Measurements from ENCODE around the gene INTS6L.
"Not testable (repeated sequence)": the region's sequence is repeated elsewhere in the genome, so short reads cannot be mapped to it uniquely, and the experiment has no call there.

The INTS6L gene

GRCh38 chrX:135544338-135544948 lies 24.0 kb downstream of the INTS6L start:
- H3K4me3 ChIP-seq (ENCODE audit: low read depth, low read length), result no peak overlapping the region
- no peaks in the 10 kb centered on the region for H3K36me3 ChIP-seq (ENCODE audit: control insufficient read depth, insufficient read depth, low read length)
- peaks cover 4% of the 10 kb centered on the region for H3K4me1 ChIP-seq (ENCODE audit: control insufficient read depth, insufficient read depth, low read length)
- H3K27me3 ChIP-seq (ENCODE audit: control insufficient read depth, insufficient read depth, low read length), result no peaks in the 10 kb centered on the region; the same call in 1 of the 2 replicates
- H3K9ac ChIP-seq (ENCODE audit: low read length), result no peak overlapping the region
- H3K9me3 ChIP-seq (ENCODE audit: control insufficient read depth, insufficient read depth, low read depth, low read length), result no peaks in the 10 kb centered on the region
- H3K27ac ChIP-seq (ENCODE audit: low read depth, low read length), result no peak overlapping the region

GRCh38 chrX:135547767-135548166 lies 27.3 kb downstream of the INTS6L start:
- Histone ChIP-seq H3K9me3 (ENCODE audit: control insufficient read depth, insufficient read depth, low read depth, low read length) (no peaks in the 10 kb centered on the region), H3K36me3 (ENCODE audit: control insufficient read depth, insufficient read depth, low read length) (peaks cover 7% of the 10 kb centered on the region; the same call in 1 of the 2 replicates), H3K27ac (ENCODE audit: low read depth, low read length) (no peak overlapping the region; the same call in 1 of the 2 replicates), H3K27me3 (ENCODE audit: control insufficient read depth, insufficient read depth, low read length) (no peaks in the 10 kb centered on the region), H3K4me1 (ENCODE audit: control insufficient read depth, insufficient read depth, low read length) (peaks cover 4% of the 10 kb centered on the region), H3K9ac (ENCODE audit: low read length) (no peak overlapping the region), H3K4me3 (ENCODE audit: low read depth, low read length) (no peak overlapping the region)

- peaks cover 4% of the 10 kb centered on the region for H3K4me1 ChIP-seq (ENCODE audit: control insufficient read depth, insufficient read depth, low read length)
- no peak overlapping the region for H3K9ac ChIP-seq (ENCODE audit: low read length)
- H3K4me3 ChIP-seq (ENCODE audit: low read depth, low read length), result no peak overlapping the region
- H3K27me3 ChIP-seq (ENCODE audit: control insufficient read depth, insufficient read depth, low read length), result no peaks in the 10 kb centered on the region
- H3K36me3 ChIP-seq (ENCODE audit: control insufficient read depth, insufficient read depth, low read length), result peaks cover 14% of the 10 kb centered on the region; the same call in 1 of the 2 replicates
- H3K9me3 ChIP-seq (ENCODE audit: control insufficient read depth, insufficient read depth, low read depth, low read length), result no peaks in the 10 kb centered on the region
- H3K27ac ChIP-seq (ENCODE audit: low read depth, low read length), result no peak overlapping the region
Measured at GRCh38 chrX:135549519-135549918, 29.1 kb downstream of the INTS6L start.

- H3K4me3 ChIP-seq (ENCODE audit: low read depth, low read length), result no peak overlapping the region
- H3K9ac ChIP-seq (ENCODE audit: low read length), result no peak overlapping the region
- no peaks in the 10 kb centered on the region for H3K9me3 ChIP-seq (ENCODE audit: control insufficient read depth, insufficient read depth, low read depth, low read length)
- H3K27ac ChIP-seq (ENCODE audit: low read depth, low read length), result no peak overlapping the region
- H3K36me3 ChIP-seq (ENCODE audit: control insufficient read depth, insufficient read depth, low read length), result peaks cover 15% of the 10 kb centered on the region; the same call in 1 of the 2 replicates
- H3K4me1 ChIP-seq (ENCODE audit: control insufficient read depth, insufficient read depth, low read length), result peaks cover 15% of the 10 kb centered on the region; the same call in 1 of the 2 replicates
- H3K27me3 ChIP-seq (ENCODE audit: control insufficient read depth, insufficient read depth, low read length), result no peaks in the 10 kb centered on the region
Measured at GRCh38 chrX:135556055-135556454, 35.6 kb downstream of the INTS6L start.

- H3K36me3 ChIP-seq (ENCODE audit: control insufficient read depth, insufficient read depth, low read length), result peaks cover 13% of the 10 kb centered on the region; the same call in 1 of the 2 replicates
- H3K4me3 ChIP-seq (ENCODE audit: low read depth, low read length), result no peak overlapping the region
- no peaks in the 10 kb centered on the region for H3K27me3 ChIP-seq (ENCODE audit: control insufficient read depth, insufficient read depth, low read length)
- H3K9me3 ChIP-seq (ENCODE audit: control insufficient read depth, insufficient read depth, low read depth, low read length), result no peaks in the 10 kb centered on the region
- H3K27ac ChIP-seq (ENCODE audit: low read depth, low read length), result no peak overlapping the region
- H3K9ac ChIP-seq (ENCODE audit: low read length), result no peak overlapping the region
- H3K4me1 ChIP-seq (ENCODE audit: control insufficient read depth, insufficient read depth, low read length), result peaks cover 15% of the 10 kb centered on the region; the same call in 1 of the 2 replicates
Measured at GRCh38 chrX:135557344-135557743, 36.9 kb downstream of the INTS6L start.

- Histone ChIP-seq H3K9ac (ENCODE audit: low read length) (no peak overlapping the region), H3K27ac (ENCODE audit: low read depth, low read length) (no peak overlapping the region), H3K4me1 (ENCODE audit: control insufficient read depth, insufficient read depth, low read length) (peaks cover 3% of the 10 kb centered on the region; the same call in 1 of the 2 replicates), H3K4me3 (ENCODE audit: low read depth, low read length) (no peak overlapping the region), H3K27me3 (ENCODE audit: control insufficient read depth, insufficient read depth, low read length) (no peaks in the 10 kb centered on the region; the same call in 1 of the 2 replicates), H3K9me3 (ENCODE audit: control insufficient read depth, insufficient read depth, low read depth, low read length) (no peaks in the 10 kb centered on the region), H3K36me3 (ENCODE audit: control insufficient read depth, insufficient read depth, low read length) (peaks cover 24% of the 10 kb centered on the region)
Measured at GRCh38 chrX:135572436-135572835, 52.0 kb downstream of the INTS6L start.

GRCh38 chrX:135581496-135581895 lies 61.0 kb downstream of the INTS6L start:
- 0 out of 2 replicates have a peak, but pooled peaks cover 2% of the 10 kb centered on the region for H3K9me3 ChIP-seq (ENCODE audit: control insufficient read depth, insufficient read depth, low read depth, low read length)
- peaks cover 44% of the 10 kb centered on the region for H3K36me3 ChIP-seq (ENCODE audit: control insufficient read depth, insufficient read depth, low read length)
- no peak overlapping the region for H3K9ac ChIP-seq (ENCODE audit: low read length)
- H3K4me3 ChIP-seq (ENCODE audit: low read depth, low read length), result no peak overlapping the region
- no peaks in the 10 kb centered on the region; the same call in 1 of the 2 replicates for H3K27me3 ChIP-seq (ENCODE audit: control insufficient read depth, insufficient read depth, low read length)
- H3K27ac ChIP-seq (ENCODE audit: low read depth, low read length), result no peak overlapping the region
- H3K4me1 ChIP-seq (ENCODE audit: control insufficient read depth, insufficient read depth, low read length), result no peaks in the 10 kb centered on the region

GRCh38 chrX:135585153-135585552 lies 64.7 kb downstream of the INTS6L start:
- Histone ChIP-seq H3K27ac (ENCODE audit: low read depth, low read length) (no peak overlapping the region), H3K9me3 (ENCODE audit: control insufficient read depth, insufficient read depth, low read depth, low read length) (0 out of 2 replicates have a peak, but pooled peaks cover 2% of the 10 kb centered on the region), H3K4me1 (ENCODE audit: control insufficient read depth, insufficient read depth, low read length) (no peaks in the 10 kb centered on the region), H3K36me3 (ENCODE audit: control insufficient read depth, insufficient read depth, low read length) (peaks cover 14% of the 10 kb centered on the region), H3K4me3 (ENCODE audit: low read depth, low read length) (no peak overlapping the region), H3K9ac (ENCODE audit: low read length) (no peak overlapping the region), H3K27me3 (ENCODE audit: control insufficient read depth, insufficient read depth, low read length) (peaks cover 4% of the 10 kb centered on the region; the same call in 1 of the 2 replicates)

- Histone ChIP-seq H3K9ac (ENCODE audit: low read length) (no peak overlapping the region), H3K27ac (ENCODE audit: low read depth, low read length) (no peak overlapping the region), H3K36me3 (ENCODE audit: control insufficient read depth, insufficient read depth, low read length) (no peaks in the 10 kb centered on the region), H3K9me3 (ENCODE audit: control insufficient read depth, insufficient read depth, low read depth, low read length) (no peaks in the 10 kb centered on the region), H3K27me3 (ENCODE audit: control insufficient read depth, insufficient read depth, low read length) (peaks cover 9% of the 10 kb centered on the region), H3K4me1 (ENCODE audit: control insufficient read depth, insufficient read depth, low read length) (no peaks in the 10 kb centered on the region), H3K4me3 (ENCODE audit: low read depth, low read length) (no peak overlapping the region)
Measured at GRCh38 chrX:135591871-135592270, 71.4 kb downstream of the INTS6L start.

- H3K9me3 ChIP-seq (ENCODE audit: control insufficient read depth, insufficient read depth, low read depth, low read length); H3K4me1 ChIP-seq (ENCODE audit: control insufficient read depth, insufficient read depth, low read length); H3K9ac ChIP-seq (ENCODE audit: low read length); H3K27me3 ChIP-seq (ENCODE audit: control insufficient read depth, insufficient read depth, low read length); H3K4me3 ChIP-seq (ENCODE audit: low read depth, low read length); H3K27ac ChIP-seq (ENCODE audit: low read depth, low read length); H3K36me3 ChIP-seq (ENCODE audit: control insufficient read depth, insufficient read depth, low read length): not testable (repeated sequence)
Measured at GRCh38 chrX:135594049-135594448, 73.6 kb downstream of the INTS6L start.

GRCh38 chrX:135594453-135594852 lies 74.0 kb downstream of the INTS6L start:
- not testable (repeated sequence) for H3K4me1 ChIP-seq (ENCODE audit: control insufficient read depth, insufficient read depth, low read length); H3K9me3 ChIP-seq (ENCODE audit: control insufficient read depth, insufficient read depth, low read depth, low read length); H3K27ac ChIP-seq (ENCODE audit: low read depth, low read length); H3K27me3 ChIP-seq (ENCODE audit: control insufficient read depth, insufficient read depth, low read length); H3K36me3 ChIP-seq (ENCODE audit: control insufficient read depth, insufficient read depth, low read length); H3K4me3 ChIP-seq (ENCODE audit: low read depth, low read length); H3K9ac ChIP-seq (ENCODE audit: low read length)

All from HUES6 (cell line).